Neural cell (in vitro differentiated cells): Measurements from ENCODE around the gene SLC6A11. TPM values are rescaled to one million over a fixed set of nuclear protein-coding genes. Genes with fewer than 3 reads are reported as not detected.

ENCODE experiments used
- H2AFZ ChIP-seq: fragments of 200-600, 300-800 bp; sonication (generic), shearing (Covaris generic); 2 replicates; pipeline ENCODE4 v1.6.0; 2014; ENCODE audit warnings: low read depth, mild to moderate bottlenecking, antibody characterized with exemption, low read length, moderate library complexity
- H3F3A ChIP-seq: fragments of 200-600 bp; shearing (Covaris generic); 2 replicates; pipeline ENCODE4 v1.6.1; 2016; ENCODE audit warnings: mild to moderate bottlenecking, moderate library complexity, mixed read lengths, antibody characterized with exemption, low read length; ENCODE audit not compliant: insufficient read depth, poor library complexity, severe bottlenecking
- H3K27ac ChIP-seq: fragments of 200-600, 300-800 bp; sonication (generic), shearing (Covaris generic); 2 replicates; pipeline ENCODE4 v1.5.1; 2014; ENCODE audit warnings: mild to moderate bottlenecking, low read length, moderate library complexity
- H3K27me3 ChIP-seq: fragments of 300-800, 200-600 bp; sonication (generic), shearing (Covaris generic); 2 replicates; pipeline ENCODE4 v1.6.0; 2014; ENCODE audit warnings: mild to moderate bottlenecking, low read depth, low read length, moderate library complexity; ENCODE audit not compliant: insufficient read depth
- H3K36me3 ChIP-seq: fragments of 300-800, 200-600 bp; sonication (generic), shearing (Covaris generic); 2 replicates; pipeline ENCODE4 v1.5.1; 2014; ENCODE audit warnings: mild to moderate bottlenecking, antibody characterized with exemption, low read length, moderate library complexity; ENCODE audit not compliant: insufficient read depth
- H3K4me2 ChIP-seq: fragments of 300-800, 200-600 bp; sonication (generic), shearing (Covaris generic); 2 replicates; pipeline ENCODE4 v1.6.0; 2014; ENCODE audit warnings: mild to moderate bottlenecking, low read length
- H3K4me3 ChIP-seq: fragments of 300-800, 200-600 bp; sonication (generic), shearing (Covaris generic); 2 replicates; pipeline ENCODE4 v1.5.1; 2014; ENCODE audit warnings: mild to moderate bottlenecking, low read length, moderate library complexity
- H3K79me2 ChIP-seq: fragments of 200-600 bp; shearing (Covaris generic); replicated peaks from 2 replicates; pipeline ENCODE4 v1.6.0; 2014; ENCODE audit warnings: mild to moderate bottlenecking, low read length, moderate library complexity; ENCODE audit not compliant: insufficient read depth
- H3K9ac ChIP-seq: fragments of 300-800, 200-600 bp; sonication (generic), shearing (Covaris generic); 2 replicates; pipeline ENCODE4 v1.6.1; 2016; ENCODE audit warnings: mild to moderate bottlenecking, low read length, mixed read lengths
- H3K9me2 ChIP-seq: fragments of 200-600 bp; shearing (Covaris generic); 2 replicates; pipeline ENCODE4 v1.6.1; 2016; ENCODE audit warnings: mild to moderate bottlenecking, low read length, mixed read lengths; ENCODE audit not compliant: insufficient read depth
- H3K9me3 ChIP-seq: fragments of 200-600, 300-800 bp; sonication (generic), shearing (Covaris generic); 2 replicates; pipeline ENCODE4 v1.6.1; 2016; ENCODE audit warnings: mild to moderate bottlenecking, mixed run types, low read length, moderate library complexity, mixed read lengths
- H4K20me1 ChIP-seq: fragments of 200-600 bp; shearing (Covaris generic); 2 replicates; pipeline ENCODE4 v1.6.1; 2016; ENCODE audit warnings: mild to moderate bottlenecking, mixed run types; ENCODE audit not compliant: insufficient read depth
- CTCF ChIP-seq: fragments of 450-650 bp; IDR thresholded peaks from 2 replicates; pipeline ENCODE4 v1.5.1; 2014; ENCODE audit warnings: antibody characterized with exemption, mild to moderate bottlenecking, moderate library complexity; ENCODE audit not compliant: poor library complexity, severe bottlenecking
- EP300 ChIP-seq: fragments of 450-650 bp; conservative IDR thresholded peaks from 2 replicates; pipeline ENCODE4 v1.6.1; 2014; ENCODE audit warnings: antibody characterized with exemption, mild to moderate bottlenecking, moderate library complexity; ENCODE audit not compliant: poor library complexity, severe bottlenecking
- EZH2 ChIP-seq: fragments of 200-600, 300-800 bp; shearing (Covaris generic), sonication (generic); IDR thresholded peaks from 2 replicates; pipeline ENCODE4 v1.6.1; 2014; ENCODE audit warnings: antibody characterized with exemption, low read length, borderline replicate concordance, mild to moderate bottlenecking; ENCODE audit not compliant: insufficient read depth, poor library complexity, severe bottlenecking
- MXI1 ChIP-seq: fragments of 450-650 bp; conservative IDR thresholded peaks from 2 replicates; pipeline ENCODE4 v1.6.1; 2014; ENCODE audit warnings: antibody characterized with exemption, mild to moderate bottlenecking; ENCODE audit not compliant: poor library complexity, severe bottlenecking
- POLR2AphosphoS5 ChIP-seq: IDR thresholded peaks from 2 replicates; pipeline ENCODE4 v1.6.1; 2012
- RAD21 ChIP-seq: fragments of 450-650 bp; conservative IDR thresholded peaks from 2 replicates; pipeline ENCODE4 v1.6.1; 2014; ENCODE audit warnings: antibody characterized with exemption, mild to moderate bottlenecking, moderate library complexity
- REST ChIP-seq: IDR thresholded peaks from 2 replicates; pipeline ENCODE4 v1.6.1; 2012; ENCODE audit warnings: borderline replicate concordance
- SMC3 ChIP-seq: fragments of 450-650 bp; conservative IDR thresholded peaks from 2 replicates; pipeline ENCODE4 v1.6.1; 2014; ENCODE audit warnings: antibody characterized with exemption, mild to moderate bottlenecking, moderate library complexity; ENCODE audit not compliant: poor library complexity
- TAF1 ChIP-seq: IDR thresholded peaks from 2 replicates; pipeline ENCODE4 v1.6.1; 2012; ENCODE audit warnings: low read depth
- polyA plus RNA-seq: library from polyadenylated mRNA; depleted of rRNA; stranded (reverse); fragments of >200 nt; gene quantifications from 2 replicates; pipeline ENCODE4 v1.2.3, GENCODE V29; 2014

Gene SLC6A11
- polyA plus RNA-seq, 1 donor from 2014 or later: 4.2 TPM

GRCh38 chr3:10869460-10869859, 53.4 kb downstream of the SLC6A11 start:
- Histone ChIP-seq H3F3A (no peaks in the 10 kb centered on the region), H3K9me3 (no peaks in the 10 kb centered on the region), H3K9me2 (no peaks in the 10 kb centered on the region), H3K9ac (no peak overlapping the region), H3K4me2 (no peak overlapping the region), H3K36me3 (no peaks in the 10 kb centered on the region), H2AFZ (no peak overlapping the region), H3K4me3 (no peak overlapping the region), H4K20me1 (no peaks in the 10 kb centered on the region), H3K27ac (no peak overlapping the region), H3K27me3 (no peaks in the 10 kb centered on the region), H3K79me2 (no peaks in the 10 kb centered on the region)
- no peak for TF ChIP-seq EZH2
- no peak for TF ChIP-seq POLR2AphosphoS5
- TF ChIP-seq EP300: no peak
- TF ChIP-seq CTCF: no peak
- TF ChIP-seq TAF1: no peak
- TF ChIP-seq SMC3: no peak
- no peak for TF ChIP-seq RAD21
- no peak for TF ChIP-seq MXI1
- TF ChIP-seq REST: no peak

GRCh38 chr3:10870296-10870695, 54.3 kb downstream of the SLC6A11 start:
- Histone ChIP-seq H3K27ac (no peak overlapping the region), H3K27me3 (no peaks in the 10 kb centered on the region), H2AFZ (no peak overlapping the region), H3K4me2 (no peak overlapping the region), H3F3A (no peaks in the 10 kb centered on the region), H3K4me3 (no peak overlapping the region), H3K36me3 (no peaks in the 10 kb centered on the region), H3K9me2 (no peaks in the 10 kb centered on the region), H4K20me1 (no peaks in the 10 kb centered on the region), H3K79me2 (no peaks in the 10 kb centered on the region), H3K9ac (no peak overlapping the region), H3K9me3 (no peaks in the 10 kb centered on the region)
- TF ChIP-seq CTCF: no peak
